Stomach smooth muscle (tissue), 2 donors: ENCODE data around the gene PLCB4.

Source experiments
- H3K27ac ChIP-seq: one replicate; pipeline ENCODE4 v1.7.0; 2013; ENCODE audit warnings: mild to moderate bottlenecking, low read length, inconsistent platforms
- H3K27me3 ChIP-seq, 2 donors: one replicate each; pipeline ENCODE4 v1.7.0; 2013; ENCODE audit warnings: low read length in 2 of 2; ENCODE audit not compliant: insufficient read depth in 2 of 2, control insufficient read depth in 1 of 2
- H3K36me3 ChIP-seq, 2 donors: one replicate each; pipeline ENCODE4 v1.7.0; 2013; ENCODE audit warnings: low read length in 2 of 2; ENCODE audit not compliant: control insufficient read depth in 2 of 2, insufficient read depth in 2 of 2
- H3K4me1 ChIP-seq: one replicate; pipeline ENCODE4 v1.7.0; 2013; ENCODE audit warnings: low read length; ENCODE audit not compliant: control insufficient read depth, insufficient read depth
- H3K4me3 ChIP-seq, 2 donors: one replicate each; pipeline ENCODE4 v1.7.0; 2013; ENCODE audit warnings: low read length in 2 of 2
- H3K9ac ChIP-seq, 2 donors: one replicate each; pipeline ENCODE4 v1.7.0; 2013; ENCODE audit warnings: low read length in 2 of 2, mild to moderate bottlenecking in 1 of 2
- H3K9me3 ChIP-seq, 2 donors: one replicate each; pipeline ENCODE4 v1.7.0; 2013; ENCODE audit warnings: low read length in 2 of 2; ENCODE audit not compliant: control insufficient read depth in 2 of 2
- donor health status: healthy.
- donor health status: Pancreatic carcinoma.

The PLCB4 gene

DNA sequence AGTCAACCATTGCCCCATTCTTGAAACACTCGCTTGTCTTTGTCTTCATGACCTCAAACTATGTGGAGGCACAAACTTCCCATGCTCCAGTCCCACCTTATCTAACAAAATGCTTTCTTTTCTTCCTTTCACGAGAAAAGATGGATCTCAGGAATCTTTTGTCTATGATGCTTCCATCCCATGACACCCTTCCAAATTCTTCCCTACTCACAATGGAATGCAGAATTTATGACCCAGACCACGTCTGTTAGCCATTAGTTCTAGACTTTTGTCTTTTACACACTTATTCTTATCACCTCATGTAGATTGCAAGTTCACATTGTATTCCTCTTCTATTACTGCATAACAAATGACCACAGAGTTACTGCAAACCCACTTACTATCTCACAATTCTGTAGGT is 421.3 kb downstream of the PLCB4 start:
- Histone ChIP-seq H3K36me3 (no peaks in the 10 kb centered on the region), H3K4me3 (no peak overlapping the region), H3K9ac (no peak overlapping the region), H3K27me3 (no peaks in the 10 kb centered on the region), H3K4me1 (no peaks in the 10 kb centered on the region), H3K27ac (no peak overlapping the region), H3K9me3 (no peaks in the 10 kb centered on the region)

DNA sequence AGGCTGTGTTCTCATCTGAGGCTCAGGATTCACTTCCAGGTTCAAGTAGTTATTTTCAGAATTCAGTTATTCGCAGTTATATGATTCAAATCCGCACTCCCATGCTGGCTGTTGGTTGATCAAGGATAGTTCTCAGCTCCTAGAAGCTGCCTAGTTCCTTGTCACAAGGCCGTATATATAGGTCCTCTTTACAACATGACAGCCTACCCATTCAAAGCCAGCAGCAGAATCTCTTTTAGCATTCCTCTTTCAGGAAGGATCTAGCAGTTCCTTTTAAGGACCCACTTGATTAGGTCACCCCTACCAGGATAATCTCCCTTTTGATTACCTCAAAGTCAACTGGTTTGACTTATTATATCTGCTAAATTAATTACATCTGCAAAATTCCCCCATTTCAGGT is 421.7 kb downstream of the PLCB4 start:
- no peak overlapping the region for H3K27ac ChIP-seq
- H3K4me3 ChIP-seq = no peak overlapping the region
- H3K4me1 ChIP-seq = no peaks in the 10 kb centered on the region
- no peaks in the 10 kb centered on the region for H3K36me3 ChIP-seq
- no peak overlapping the region for H3K9ac ChIP-seq
- no peaks in the 10 kb centered on the region for H3K9me3 ChIP-seq
- no peaks in the 10 kb centered on the region for H3K27me3 ChIP-seq

- H3K4me1 ChIP-seq = no peaks in the 10 kb centered on the region
- H3K27ac ChIP-seq = no peak overlapping the region
- H3K36me3 ChIP-seq = no peaks in the 10 kb centered on the region
- H3K27me3 ChIP-seq = no peaks in the 10 kb centered on the region
- H3K9ac ChIP-seq = no peak overlapping the region
- H3K4me3 ChIP-seq = no peak overlapping the region
- H3K9me3 ChIP-seq = no peaks in the 10 kb centered on the region
Measured at GRCh38 chr20:9491324-9491723, 422.4 kb downstream of the PLCB4 start.

GRCh38 chr20:9492067-9492466 is 423.2 kb downstream of the PLCB4 start:
- no peak overlapping the region for H3K9ac ChIP-seq
- no peaks in the 10 kb centered on the region for H3K27me3 ChIP-seq
- no peak overlapping the region for H3K4me3 ChIP-seq
- no peaks in the 10 kb centered on the region for H3K4me1 ChIP-seq
- H3K9me3 ChIP-seq = no peaks in the 10 kb centered on the region
- H3K27ac ChIP-seq = no peak overlapping the region
- no peaks in the 10 kb centered on the region for H3K36me3 ChIP-seq

GRCh38 chr20:9493803-9494202 is 424.9 kb downstream of the PLCB4 start:
- H3K4me1 ChIP-seq = no peaks in the 10 kb centered on the region
- no peak overlapping the region for H3K27ac ChIP-seq
- H3K9ac ChIP-seq = no peak overlapping the region
- H3K4me3 ChIP-seq = no peak overlapping the region
- no peaks in the 10 kb centered on the region for H3K9me3 ChIP-seq
- H3K27me3 ChIP-seq = no peaks in the 10 kb centered on the region
- H3K36me3 ChIP-seq = no peaks in the 10 kb centered on the region

- Histone ChIP-seq H3K9me3 (no peaks in the 10 kb centered on the region), H3K27me3 (no peaks in the 10 kb centered on the region), H3K36me3 (no peaks in the 10 kb centered on the region), H3K27ac (no peak overlapping the region), H3K9ac (no peak overlapping the region), H3K4me3 (no peak overlapping the region), H3K4me1 (no peaks in the 10 kb centered on the region)
Measured at GRCh38 chr20:9495701-9496100, 426.8 kb downstream of the PLCB4 start.

GRCh38 chr20:9496155-9496554 is 427.3 kb downstream of the PLCB4 start:
- Histone ChIP-seq H3K9me3 (no peaks in the 10 kb centered on the region), H3K27me3 (no peaks in the 10 kb centered on the region), H3K9ac (no peak overlapping the region), H3K36me3 (no peaks in the 10 kb centered on the region), H3K4me1 (no peaks in the 10 kb centered on the region), H3K4me3 (no peak overlapping the region), H3K27ac (no peak overlapping the region)

- Histone ChIP-seq H3K4me3 (no peak overlapping the region), H3K27me3 (no peaks in the 10 kb centered on the region), H3K4me1 (no peaks in the 10 kb centered on the region), H3K9ac (no peak overlapping the region), H3K27ac (no peak overlapping the region), H3K9me3 (no peaks in the 10 kb centered on the region), H3K36me3 (no peaks in the 10 kb centered on the region)
Measured at GRCh38 chr20:9498322-9498721, 429.4 kb downstream of the PLCB4 start.

- no peaks in the 10 kb centered on the region for H3K9me3 ChIP-seq
- H3K9ac ChIP-seq = no peak overlapping the region
- no peak overlapping the region for H3K4me3 ChIP-seq
- H3K27me3 ChIP-seq = no peaks in the 10 kb centered on the region
- no peaks in the 10 kb centered on the region for H3K4me1 ChIP-seq
- no peaks in the 10 kb centered on the region for H3K36me3 ChIP-seq
- no peak overlapping the region for H3K27ac ChIP-seq
Measured at GRCh38 chr20:9499126-9499899, 430.4 kb downstream of the PLCB4 start.

DNA sequence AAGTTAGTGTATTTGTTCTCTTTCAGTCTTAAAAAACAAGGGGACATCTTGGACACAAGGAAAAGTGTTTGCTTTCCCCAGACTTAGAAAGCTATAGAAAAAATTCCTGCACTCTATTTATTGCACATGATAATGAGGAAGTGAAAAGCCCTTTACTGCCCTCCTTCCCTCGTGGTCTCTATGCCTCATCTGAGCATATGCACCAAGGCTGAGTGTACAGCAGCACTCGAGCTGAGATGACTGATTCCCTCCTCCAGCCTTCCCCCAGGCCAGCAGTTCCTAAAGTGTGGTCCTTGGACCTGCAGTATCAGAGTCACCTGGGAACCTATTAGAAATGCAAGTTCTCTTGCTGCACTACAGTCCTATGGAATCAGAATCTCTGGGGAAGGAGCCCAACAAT is 431.2 kb downstream of the PLCB4 start:
- H3K27ac ChIP-seq = no peak overlapping the region
- H3K9me3 ChIP-seq = no peaks in the 10 kb centered on the region
- no peaks in the 10 kb centered on the region for H3K4me1 ChIP-seq
- H3K4me3 ChIP-seq = no peak overlapping the region
- peaks cover 0 to 4% of the 10 kb centered on the region in 2 donors for H3K27me3 ChIP-seq
- H3K36me3 ChIP-seq = no peaks in the 10 kb centered on the region
- H3K9ac ChIP-seq = no peak overlapping the region

DNA sequence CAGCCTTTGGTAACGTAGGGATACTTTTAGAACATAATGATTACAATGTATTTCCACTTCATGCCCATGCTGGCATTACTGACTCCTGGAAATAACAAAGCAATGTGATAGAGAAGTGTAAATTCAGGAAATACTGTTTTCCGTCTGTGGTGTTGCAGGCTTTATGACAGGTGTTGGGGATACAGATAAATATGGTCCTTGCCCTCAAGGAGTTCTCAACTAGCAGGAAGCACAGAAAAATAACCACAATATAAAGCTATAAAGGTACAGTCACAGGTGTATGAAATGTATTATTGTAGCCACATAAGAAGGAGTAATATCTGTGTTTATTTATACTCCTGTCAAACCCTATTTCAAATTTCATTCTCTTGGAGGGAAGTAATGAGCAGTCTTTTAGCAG is 432.6 kb downstream of the PLCB4 start:
- no peak overlapping the region for H3K27ac ChIP-seq
- peaks cover 4% of the 10 kb centered on the region for H3K4me1 ChIP-seq
- H3K36me3 ChIP-seq = no peaks in the 10 kb centered on the region
- H3K9me3 ChIP-seq = no peaks in the 10 kb centered on the region
- H3K9ac ChIP-seq = no peak overlapping the region
- no peak overlapping the region for H3K4me3 ChIP-seq
- peaks cover 6 to 16% of the 10 kb centered on the region in 2 donors for H3K27me3 ChIP-seq
